ENCODE data around the gene RHD.
"Not testable (repeated sequence)": the region's sequence is repeated elsewhere in the genome, so short reads cannot be mapped to it uniquely, and the experiment has no call there.

RHD gene

GRCh38 chr1:25360596-25361581, 88.6 kb downstream of the RHD start:
- no peak for DNase-seq

- DNase-seq = no peak
Observed at GRCh38 chr1:25361901-25362300, 89.6 kb downstream of the RHD start.

DNA sequence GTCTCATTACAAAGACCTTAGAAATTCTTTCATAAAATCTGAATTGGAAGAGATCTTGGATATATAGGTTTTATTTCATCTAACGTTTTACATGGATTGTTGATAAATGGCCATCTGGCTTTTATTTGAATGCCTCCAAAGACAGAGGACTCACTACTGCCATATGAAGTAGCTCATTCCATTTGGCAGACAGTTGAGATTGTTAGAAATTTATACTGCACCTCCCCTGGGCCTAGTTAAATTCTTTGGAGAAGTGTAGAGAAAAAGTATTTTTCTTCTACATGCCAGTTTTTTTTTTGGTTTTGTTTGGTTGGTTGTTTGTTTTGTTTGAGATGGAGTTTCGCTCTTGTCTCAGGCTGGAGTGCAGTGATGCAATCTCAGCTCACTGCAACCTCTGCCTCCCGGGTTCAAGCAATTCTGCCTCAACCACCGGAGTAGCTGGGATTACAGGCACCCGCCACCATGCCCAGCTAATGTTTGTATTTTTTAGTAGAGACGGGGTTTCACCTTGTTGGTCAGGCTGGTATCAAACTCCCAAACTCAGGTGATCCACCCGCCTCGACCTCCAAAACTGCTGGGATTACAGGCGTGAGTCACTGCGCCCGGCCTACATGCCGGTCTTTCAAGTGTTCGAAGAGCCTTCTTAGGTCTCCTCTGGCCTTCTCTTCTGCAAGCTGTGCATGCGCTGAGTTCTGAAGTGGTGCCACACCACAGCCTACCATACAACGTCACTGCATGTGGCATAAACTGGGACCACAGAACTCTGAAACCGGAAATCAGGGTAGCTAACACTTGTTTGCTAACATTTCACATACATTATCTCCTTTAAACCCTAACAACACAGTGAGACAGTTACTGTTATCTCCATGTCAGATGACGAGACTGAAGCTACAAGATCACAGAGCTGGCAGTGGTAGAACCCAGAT, 90.6 kb downstream of the RHD start:
- not testable (repeated sequence) for DNase-seq

- no peak for DNase-seq
Observed at GRCh38 chr1:25369241-25369640, 96.9 kb downstream of the RHD start.

DNA sequence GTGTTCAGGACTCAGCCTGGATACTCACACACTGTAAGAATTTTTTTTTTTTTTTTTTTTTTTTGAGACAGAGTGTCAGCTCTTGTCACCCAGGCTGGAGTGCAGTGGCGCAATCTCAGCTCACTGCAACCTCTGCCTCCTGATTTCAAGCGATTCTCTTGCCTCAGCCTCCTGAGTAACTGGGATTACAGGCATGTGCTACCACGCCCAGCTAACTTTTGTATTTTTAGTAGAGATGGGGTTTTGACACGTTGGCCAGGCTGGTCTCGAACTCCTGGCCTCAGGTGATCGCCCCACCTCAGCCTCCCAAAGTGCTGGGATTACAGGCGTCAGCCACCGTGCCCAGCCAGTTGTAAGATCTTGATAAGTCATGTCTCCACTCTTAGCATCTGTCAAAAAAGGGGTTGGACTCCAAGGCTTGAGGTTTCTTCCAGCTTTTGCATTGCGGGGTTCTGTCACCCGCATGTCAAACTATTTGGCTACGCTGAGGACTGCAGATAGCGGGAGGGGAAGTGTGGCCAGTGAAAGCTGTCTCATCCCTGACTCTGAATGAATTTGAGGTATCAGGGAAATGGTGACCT, 97.5 kb downstream of the RHD start:
- DNase-seq = not testable (repeated sequence)

DNA sequence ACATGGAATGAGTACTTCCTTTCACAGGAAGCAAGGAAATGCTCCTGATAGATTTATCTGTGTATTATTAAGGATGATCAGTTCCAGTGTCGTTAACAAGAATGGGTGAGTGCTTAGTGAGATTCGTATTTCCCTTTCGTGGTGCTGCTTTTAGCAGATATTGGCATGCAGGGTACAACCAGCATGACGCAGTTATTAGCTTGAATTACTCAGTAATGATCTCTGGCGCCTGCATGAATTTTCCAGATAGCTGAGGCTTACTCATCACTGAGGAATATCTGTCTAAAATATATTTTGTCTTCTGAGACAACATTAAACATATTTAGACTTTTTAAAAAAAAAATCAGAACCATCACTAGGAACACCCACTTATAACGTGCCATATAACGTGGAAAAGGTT, 99.4 kb downstream of the RHD start:
- not testable (repeated sequence) for DNase-seq

DNA sequence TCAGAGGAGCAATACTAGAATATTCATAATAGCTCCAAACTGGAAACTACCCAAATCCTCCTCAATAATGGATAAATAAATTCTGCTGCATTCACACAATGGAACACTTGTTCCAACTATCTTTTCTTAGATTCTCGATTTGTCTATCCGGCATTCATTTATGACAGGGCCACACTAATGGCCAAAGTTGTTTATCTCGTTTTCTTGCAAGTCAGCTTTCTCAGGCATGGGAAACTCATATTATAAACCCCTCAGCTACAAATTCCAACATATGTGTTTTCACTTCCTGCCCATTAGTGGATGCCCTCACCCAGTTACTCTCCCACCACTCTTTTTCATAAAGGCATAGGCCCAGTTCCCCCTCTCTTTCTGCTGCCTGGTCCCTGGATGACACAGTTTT, 106.1 kb downstream of the RHD start:
- not testable (repeated sequence) for DNase-seq
